Transverse colon (tissue), 4 donors: ENCODE results near the gene FRMD6. TPM values are rescaled to one million over a fixed set of nuclear protein-coding genes. Genes with fewer than 3 reads are reported as not detected.
"Not testable (repeated sequence)": the region's sequence is repeated elsewhere in the genome, so short reads cannot be mapped to it uniquely, and the experiment has no call there.

Experiments
- DNase-seq: peaks from one replicate; pipeline ENCODE4 v3.0.0-alpha.2; 2019
- H3K27ac ChIP-seq, 4 donors: fragments of 200-600 bp; sonication (generic); 2 replicates each; pipeline ENCODE4 v1.5.1; 2016 to 2018; ENCODE audit warnings: inconsistent platforms in 4 of 4
- H3K27me3 ChIP-seq: fragments of 200-600 bp; sonication (generic); 2 replicates; pipeline ENCODE4 v1.5.1; 2017; ENCODE audit warnings: inconsistent platforms
- H3K36me3 ChIP-seq, 4 donors: fragments of 200-600 bp; sonication (generic); 2 replicates each; pipeline ENCODE4 v1.5.1; 2017 to 2019; ENCODE audit warnings: inconsistent platforms in 4 of 4
- H3K4me1 ChIP-seq, 4 donors: fragments of 200-600 bp; sonication (generic); 2 replicates each; pipeline ENCODE4 v1.5.1; 2017 to 2020; ENCODE audit warnings: inconsistent platforms in 4 of 4
- H3K4me3 ChIP-seq, 4 donors: fragments of 200-600 bp; sonication (generic); 1 replicate in 1 of 4; 2 replicates in 3 of 4; pipeline versions ENCODE4 v1.5.1 to v1.6.1; 2017 to 2019; ENCODE audit warnings: inconsistent platforms in 4 of 4
- H3K9me3 ChIP-seq, 2 donors: fragments of 200-600 bp; sonication (generic); 2 replicates each; pipeline ENCODE4 v1.5.1; 2017 to 2019; ENCODE audit warnings: inconsistent platforms in 2 of 2
- CTCF ChIP-seq, 5 experiments: fragments of 200-600 bp in 3 of 5; fragments of 450-650 bp in 2 of 5; sonication (generic) in 3 of 5; IDR thresholded peaks; 1 replicate in 2 of 5; 2 replicates in 3 of 5; pipeline ENCODE4 v1.5.1; 2016 to 2017; ENCODE audit warnings: antibody characterized with exemption in 5 of 5, inconsistent platforms in 3 of 5, mild to moderate bottlenecking in 2 of 5, moderate library complexity in 1 of 5
- EP300 ChIP-seq: sonication (generic); formaldehyde crosslinking; IDR thresholded peaks from one replicate; pipeline ENCODE4 v1.6.1; 2017; ENCODE audit warnings: antibody characterized with exemption, low read depth
- POLR2A ChIP-seq: fragments of 450-650 bp; IDR thresholded peaks from one replicate; pipeline ENCODE4 v1.6.1; 2016; ENCODE audit warnings: antibody characterized with exemption, mild to moderate bottlenecking, moderate library complexity
- POLR2AphosphoS5 ChIP-seq, 3 donors: sonication (generic); formaldehyde crosslinking; IDR thresholded peaks; one replicate each; pipeline ENCODE4 v1.6.1; 2016; ENCODE audit warnings: antibody characterized with exemption in 3 of 3
- WGBS, 2 donors: methylation state at CpG; one replicate each; pipeline ENCODE4 v1.1.5; 2018; ENCODE audit warnings: low coverage in 1 of 2; 5-methylcytosine and 5-hydroxymethylcytosine counted together
- in situ Hi-C, 4 donors: fragments of 200-750 bp; cut with MboI; loops; one replicate each; pipeline versions ENCODE4 v1.15.0 to v1.15.1; 2017; ENCODE audit warnings: low sequenced_read_pairs in 3 of 4, low pct_ligation_motif_present in 1 of 4, low pct_unique_long_range_greater_than_20kb in 1 of 4
- intact Hi-C: fragments of 100-400 bp; cut with DNase I; formaldehyde crosslinking; loops from one replicate; pipeline ENCODE4 v1.15.1; 2023; ENCODE audit warnings: low total_unique reads
- total RNA-seq, 4 donors: library from RNA; depleted of rRNA; stranded (reverse); fragments of >200 nt; gene quantifications; one replicate each; pipeline ENCODE4 v1.1.0, GENCODE V29; 2016

Gene FRMD6
- total RNA-seq, 4 donors from 2014 or later: 8.4 to 21.7 (median 11.7) TPM

DNA sequence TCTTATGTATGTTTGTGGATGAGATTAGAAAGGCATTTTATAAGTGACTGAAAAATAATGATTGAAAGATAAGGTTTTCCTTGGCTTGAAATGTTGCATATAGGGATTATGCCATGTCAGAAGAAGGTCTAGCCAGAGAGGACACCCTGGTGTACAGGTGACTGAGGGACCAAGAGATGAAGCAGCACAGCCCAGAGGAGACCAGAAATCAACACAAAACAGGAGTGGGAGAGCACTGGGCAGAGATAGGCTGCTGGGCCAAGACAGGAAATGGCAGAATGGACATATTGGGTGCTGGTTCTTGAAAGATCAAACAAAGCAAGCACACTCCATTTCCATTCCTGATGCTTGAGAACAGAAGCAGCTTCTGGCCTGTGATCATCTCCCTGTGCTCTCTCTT lies 24.4 kb upstream of the FRMD6 start:
- no peak for DNase-seq
- intact Hi-C loops (no loop called here), in situ Hi-C loops (no loop called here)

DNA sequence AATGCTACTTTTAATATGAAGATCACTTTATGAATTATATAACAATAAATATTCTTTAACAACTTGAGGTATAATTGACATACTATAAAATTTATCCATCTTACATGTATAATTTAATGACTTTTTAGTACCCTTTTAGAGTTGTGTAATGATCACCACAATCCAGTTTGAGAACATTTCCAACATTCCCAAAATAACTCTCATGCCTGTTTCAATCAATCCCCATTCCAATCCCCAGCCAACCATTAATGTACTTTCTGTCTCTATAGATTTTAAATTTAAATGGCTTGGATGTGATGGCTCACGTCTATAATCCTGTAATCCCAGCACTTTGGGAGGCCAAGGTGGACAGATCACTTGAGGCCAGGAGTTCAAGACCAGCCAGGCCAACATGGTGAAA lies 23.5 kb upstream of the FRMD6 start:
- in situ Hi-C loops (no loop called here), intact Hi-C loops (no loop called here)
- no peak for DNase-seq
- H3K4me1 ChIP-seq: no peaks in the 10 kb centered on the region
- no peaks in the 10 kb centered on the region for H3K36me3 ChIP-seq
- H3K27ac ChIP-seq: no peak overlapping the region
- H3K27me3 ChIP-seq: peaks cover 4% of the 10 kb centered on the region
- no peak overlapping the region for H3K4me3 ChIP-seq
- 93% methylated on average over 1 of the region's 1 CpG; no CpG with 5 or more reads in 1 of the 2 donors for WGBS, 2 donors
- no peaks in the 10 kb centered on the region for H3K9me3 ChIP-seq
- no peak for TF ChIP-seq CTCF (IDR thresholded peaks at IDR 0.05)
- TF ChIP-seq EP300: no peak
- TF ChIP-seq POLR2AphosphoS5 (IDR thresholded peaks at IDR 0.05): no peak
- no peak for TF ChIP-seq POLR2A

More for the DNA sequence above, 24.4 kb upstream of the FRMD6 start:
- Histone ChIP-seq H3K27me3 (no peaks in the 10 kb centered on the region), H3K4me3 (no peak overlapping the region), H3K9me3 (no peaks in the 10 kb centered on the region), H3K4me1 (no peaks in the 10 kb centered on the region), H3K36me3 (no peaks in the 10 kb centered on the region), H3K27ac (no peak overlapping the region)
- TF ChIP-seq POLR2A: no peak
- no peak for TF ChIP-seq EP300
- no peak for TF ChIP-seq POLR2AphosphoS5 (IDR thresholded peaks at IDR 0.05)
- no peak for TF ChIP-seq CTCF (IDR thresholded peaks at IDR 0.05)

GRCh38 chr14:51630987-51631386 lies 20.7 kb upstream of the FRMD6 start:
- DNase-seq: no peak
- in situ Hi-C loops (no loop called here), intact Hi-C loops (no loop called here)
- Histone ChIP-seq H3K36me3 (no peaks in the 10 kb centered on the region), H3K9me3 (no peaks in the 10 kb centered on the region), H3K27ac (no peak overlapping the region), H3K4me3 (no peak overlapping the region), H3K4me1 (no peaks in the 10 kb centered on the region), H3K27me3 (peaks cover 4% of the 10 kb centered on the region)
- TF ChIP-seq POLR2A: no peak
- TF ChIP-seq CTCF (IDR thresholded peaks at IDR 0.05): no peak
- no peak for TF ChIP-seq EP300
- no peak for TF ChIP-seq POLR2AphosphoS5 (IDR thresholded peaks at IDR 0.05)
- 70 to 82% methylated on average over 2 of the region's 2 CpGs for WGBS, 2 donors

- H3K4me3 ChIP-seq, intact Hi-C loops, H3K27me3 ChIP-seq, H3K36me3 ChIP-seq, H3K9me3 ChIP-seq, H3K4me1 ChIP-seq, in situ Hi-C loops, H3K27ac ChIP-seq, DNase-seq: not testable (repeated sequence)
- 87% methylated on average over 2 of the region's 2 CpGs; no CpG with 5 or more reads in 1 of the 2 donors for WGBS, 2 donors
Measured at GRCh38 chr14:51633298-51633697, 18.4 kb upstream of the FRMD6 start.

DNA sequence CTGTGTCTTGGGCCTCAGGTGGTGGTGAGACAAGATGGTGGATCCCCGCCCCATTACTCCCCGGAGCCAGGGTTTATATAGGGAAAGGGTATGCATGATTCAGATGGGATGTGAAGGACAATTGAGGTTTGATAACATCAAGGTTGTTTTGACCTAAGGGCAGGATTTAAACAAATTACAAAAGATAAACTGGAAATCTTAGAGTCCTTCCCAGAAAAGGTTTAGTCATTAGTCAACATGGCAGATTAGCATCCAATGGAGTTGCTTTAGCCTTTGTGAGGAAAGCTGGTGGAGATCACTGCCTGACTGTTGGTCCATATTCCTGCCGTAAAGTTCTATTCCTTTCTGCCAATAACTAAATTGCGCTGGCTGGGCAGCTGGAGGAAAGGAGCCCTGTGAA lies 15.6 kb upstream of the FRMD6 start:
- H3K9me3 ChIP-seq: no peaks in the 10 kb centered on the region
- in situ Hi-C loops (no loop called here), intact Hi-C loops (no loop called here)
- H3K4me3 ChIP-seq: no peak overlapping the region
- H3K27me3 ChIP-seq: peaks cover 4% of the 10 kb centered on the region
- H3K27ac ChIP-seq: no peak overlapping the region
- no peak for TF ChIP-seq POLR2AphosphoS5 (IDR thresholded peaks at IDR 0.05)
- TF ChIP-seq CTCF (IDR thresholded peaks at IDR 0.05): no peak
- TF ChIP-seq EP300: no peak
- no peak for TF ChIP-seq POLR2A
- no peaks in the 10 kb centered on the region for H3K36me3 ChIP-seq
- DNase-seq: no peak
- WGBS, 2 donors: 40 to 82% methylated on average over 1 to 4 of the region's 4 CpGs
- no peaks in the 10 kb centered on the region for H3K4me1 ChIP-seq
